Activated CD8-positive, alpha-beta T cell treated with anti-CD3 and anti-CD28 coated beads, Interleukin-2, amount 10 ng/mL, durations not matched to agents 7 days and 5 days (primary cell): Measurements from ENCODE around the gene SERINC3. TPM values are rescaled to one million over a fixed set of nuclear protein-coding genes. Genes with fewer than 3 reads are reported as not detected.

Experiments used
- ATAC-seq: fragments of 150-1000 bp; cut with Tn5 transposase; one replicate; pipeline ENCODE4 v1.10.0; 2021; ENCODE audit warnings: moderate library complexity
- CTCF ChIA-PET: fragments of 350-600 bp; sonication (Branson Sonifier 250); formaldehyde crosslinking; loops from one replicate; lab custom pipeline; 2021; ENCODE audit warnings: antibody characterized with exemption; lab: Charles Lee
- POLR2A ChIA-PET: fragments of 350-600 bp; sonication (Branson Sonifier 250); formaldehyde crosslinking; loops from one replicate; lab custom pipeline; 2021; ENCODE audit warnings: antibody characterized with exemption; lab: Charles Lee
- DNase-seq: peaks from one replicate; pipeline ENCODE4 v3.0.0-alpha.2; 2020
- H3K27ac Mint-ChIP-seq: one replicate; pipeline ENCODE4 v1.8.0; 2021; ENCODE audit warnings: mild to moderate bottlenecking, mixed read lengths
- H3K27me3 Mint-ChIP-seq: one replicate; pipeline ENCODE4 v1.8.0; 2021; ENCODE audit warnings: low read depth, mixed read lengths
- H3K36me3 Mint-ChIP-seq: one replicate; pipeline ENCODE4 v1.8.0; 2021; ENCODE audit warnings: low read depth, mixed read lengths
- H3K4me1 Mint-ChIP-seq: one replicate; pipeline ENCODE4 v1.8.0; 2021; ENCODE audit warnings: low read depth, mixed read lengths
- H3K4me3 Mint-ChIP-seq: one replicate; pipeline ENCODE4 v1.8.0; 2021; ENCODE audit warnings: mild to moderate bottlenecking, mixed read lengths
- H3K9me3 Mint-ChIP-seq: one replicate; pipeline ENCODE4 v1.8.0; 2022; ENCODE audit warnings: mixed read lengths; ENCODE audit not compliant: insufficient read depth
- total RNA-seq, 2 experiments: library from RNA; stranded (reverse); gene quantifications; one replicate each; pipeline ENCODE4 v1.2.3, GENCODE V29; 2021

Gene SERINC3
- total RNA-seq, 2 experiments from 2014 or later, result 56.3 to 57.8 TPM

DNA sequence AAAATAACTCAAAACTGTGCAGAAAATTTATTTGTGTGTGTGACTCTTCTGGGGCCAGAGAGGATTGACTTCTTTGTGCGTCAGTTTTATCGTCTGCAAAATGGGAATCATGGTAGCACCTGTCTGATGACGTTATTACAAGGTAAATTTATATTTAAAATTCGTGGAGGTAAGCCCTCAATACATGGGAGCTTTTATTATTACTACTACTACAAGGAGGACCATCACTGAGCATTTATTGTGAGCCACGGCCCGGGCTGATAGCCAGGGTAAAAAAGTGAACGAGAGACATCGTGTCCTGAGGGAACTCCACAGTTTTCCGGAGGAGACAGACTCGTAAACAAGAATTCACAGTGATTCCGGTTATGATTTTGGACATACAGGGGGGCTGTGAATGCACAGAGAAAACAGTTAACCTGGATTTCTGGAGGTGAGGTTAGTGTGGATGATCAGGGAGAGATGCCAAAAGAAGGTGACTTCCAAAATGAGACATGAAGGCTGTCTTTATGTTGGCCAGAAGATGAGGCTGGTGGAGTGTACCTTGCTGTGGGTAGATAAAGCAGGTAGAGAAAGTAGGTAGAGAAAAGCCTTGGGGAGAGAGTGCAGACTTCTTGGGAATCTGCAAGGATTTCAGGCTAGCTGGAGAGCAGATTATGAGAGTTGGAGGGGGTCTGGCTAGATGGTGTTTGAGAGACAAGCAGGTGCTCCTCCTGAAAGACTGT is 10.6 kb upstream of the SERINC3 start:
- DNase-seq (no peak), ATAC-seq (peak; percentile 4)
- Mint-ChIP-seq H3K9me3 (no peaks in the 10 kb centered on the region), H3K36me3 (no peaks in the 10 kb centered on the region), H3K4me1 (peaks cover 8% of the 10 kb centered on the region), H3K4me3 (no peak overlapping the region), H3K27me3 (peaks cover 7% of the 10 kb centered on the region), H3K27ac (no peak overlapping the region)
- ChIA-PET CTCF (no interaction called here), POLR2A (no interaction called here)

DNA sequence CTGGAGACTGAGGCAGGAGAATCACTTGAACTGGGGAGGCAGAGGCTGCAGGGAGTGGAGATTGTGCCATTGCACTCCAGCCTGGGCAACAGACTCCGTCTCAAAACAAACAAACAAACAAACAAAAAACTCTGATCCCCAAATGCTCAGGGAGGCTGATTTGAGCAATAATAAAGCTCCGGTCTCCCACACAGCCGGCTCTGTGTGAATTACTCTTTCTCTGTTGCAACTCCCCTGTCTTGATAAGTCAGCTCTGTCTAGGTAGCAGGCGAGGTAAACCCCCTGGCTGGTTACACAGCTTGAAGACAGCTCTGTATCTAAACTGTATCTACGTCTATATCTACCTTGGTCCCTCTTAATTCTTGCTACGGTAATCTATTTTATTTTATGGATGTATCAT is 6.4 kb upstream of the SERINC3 start:
- H3K27ac Mint-ChIP-seq, result no peak overlapping the region
- peaks cover 3% of the 10 kb centered on the region for H3K27me3 Mint-ChIP-seq
- CTCF ChIA-PET, result no interaction called here

DNA sequence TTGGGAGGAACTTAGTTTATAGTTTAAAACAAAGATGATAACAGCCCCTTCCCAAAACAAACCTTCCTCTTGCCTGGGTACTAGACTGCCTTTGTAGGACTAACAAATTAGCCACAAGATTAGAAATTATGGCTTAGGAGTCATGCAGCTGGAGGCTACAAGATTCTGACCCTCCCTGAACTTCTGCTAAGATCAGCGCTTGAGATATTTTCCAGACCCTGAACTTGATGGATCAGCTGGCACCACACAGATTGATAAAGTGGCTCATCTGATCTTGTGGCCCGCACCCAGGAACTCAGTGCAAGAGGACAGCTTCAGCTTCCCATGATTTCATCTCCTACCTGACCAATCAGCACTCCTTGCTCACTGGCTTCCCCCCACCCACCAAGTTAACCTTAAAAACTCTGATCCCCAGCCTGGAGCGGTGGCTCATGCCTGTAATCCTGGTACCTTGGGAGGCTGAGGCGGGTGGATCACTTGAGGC is 5.9 kb upstream of the SERINC3 start:
- Mint-ChIP-seq H3K9me3 (no peaks in the 10 kb centered on the region), H3K27me3 (peaks cover 3% of the 10 kb centered on the region), H3K27ac (no peak overlapping the region), H3K4me1 (peaks cover 13% of the 10 kb centered on the region), H3K4me3 (no peak overlapping the region), H3K36me3 (no peaks in the 10 kb centered on the region)
- ATAC-seq (no peak), DNase-seq (no peak)
- ChIA-PET CTCF (interaction anchor here (2.3 kb wide), 1 partner anchor 82 kb away, joined by 8 read pairs; no protein-coding TSS in a partner anchor), POLR2A (no interaction called here)

More for the DNA sequence above, 6.4 kb upstream of the SERINC3 start:
- Mint-ChIP-seq H3K9me3 (no peaks in the 10 kb centered on the region), H3K36me3 (no peaks in the 10 kb centered on the region), H3K4me1 (peaks cover 8% of the 10 kb centered on the region), H3K4me3 (no peak overlapping the region)
- DNase-seq (no peak), ATAC-seq (no peak)
- POLR2A ChIA-PET, result no interaction called here

DNA sequence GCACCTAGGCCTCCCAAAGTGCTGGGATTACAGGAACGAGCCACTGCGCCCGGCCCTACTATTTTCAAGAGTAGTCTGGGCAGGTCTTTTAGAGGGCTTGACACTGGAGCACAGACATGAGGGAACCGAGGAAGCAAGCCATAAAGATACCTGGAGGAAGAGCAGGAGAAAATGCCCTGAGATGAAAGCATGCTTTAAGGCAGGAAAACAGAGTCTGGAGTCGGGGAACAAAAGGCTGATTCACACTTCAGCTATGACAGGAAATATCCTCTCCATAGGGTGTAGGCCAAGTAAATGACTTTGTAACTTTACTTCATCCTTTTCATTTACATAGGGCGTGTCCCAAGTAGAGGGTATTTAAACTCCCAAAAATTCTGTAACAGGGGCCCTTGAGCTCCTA is 4.3 kb upstream of the SERINC3 start:
- Mint-ChIP-seq H3K4me3 (no peak overlapping the region), H3K9me3 (no peaks in the 10 kb centered on the region), H3K27me3 (no peaks in the 10 kb centered on the region), H3K36me3 (no peaks in the 10 kb centered on the region), H3K4me1 (peaks cover 19% of the 10 kb centered on the region), H3K27ac (no peak overlapping the region)
- ChIA-PET CTCF (interaction anchor here (2.3 kb wide), 1 partner anchor 84 kb away, joined by 8 read pairs; no protein-coding TSS in a partner anchor), POLR2A (interaction anchor here (0.6 kb wide), 1 partner anchor 51 kb away, joined by 3 read pairs; no protein-coding TSS in a partner anchor)
- ATAC-seq (no peak), DNase-seq (no peak)

DNA sequence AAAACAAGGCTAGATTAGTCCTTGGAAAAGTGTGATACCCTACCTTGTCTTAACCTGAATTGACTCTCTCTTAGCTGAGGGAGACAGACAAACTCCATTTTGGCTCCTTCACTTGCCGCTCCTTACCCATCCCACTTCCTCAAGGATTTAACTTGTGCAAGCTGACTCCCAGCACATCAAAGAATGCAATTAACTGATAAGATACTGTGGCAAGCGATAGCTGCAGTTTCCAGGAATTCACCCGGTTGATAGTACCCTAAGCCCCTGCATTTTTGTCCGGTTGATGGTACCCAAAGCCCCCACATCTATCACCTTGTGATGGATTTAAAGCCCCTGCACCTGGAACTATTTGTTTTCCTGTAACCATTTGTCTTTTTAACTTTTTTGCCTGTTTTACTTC is 1.9 kb upstream of the SERINC3 start:
- no peak overlapping the region for H3K27ac Mint-ChIP-seq
- no peak overlapping the region for H3K4me3 Mint-ChIP-seq
- H3K4me1 Mint-ChIP-seq, result peaks cover 34% of the 10 kb centered on the region
- ATAC-seq, result no peak
- H3K36me3 Mint-ChIP-seq, result peaks cover 8% of the 10 kb centered on the region
- DNase-seq, result no peak
- CTCF ChIA-PET, result interaction anchor here (2.0 to 2.1 kb wide), 2 partner anchors 87 to 160 kb away, joined by 6 to 9 read pairs; no protein-coding TSS in a partner anchor
- no peaks in the 10 kb centered on the region for H3K27me3 Mint-ChIP-seq
- no peaks in the 10 kb centered on the region for H3K9me3 Mint-ChIP-seq
- POLR2A ChIA-PET, result no interaction called here

DNA sequence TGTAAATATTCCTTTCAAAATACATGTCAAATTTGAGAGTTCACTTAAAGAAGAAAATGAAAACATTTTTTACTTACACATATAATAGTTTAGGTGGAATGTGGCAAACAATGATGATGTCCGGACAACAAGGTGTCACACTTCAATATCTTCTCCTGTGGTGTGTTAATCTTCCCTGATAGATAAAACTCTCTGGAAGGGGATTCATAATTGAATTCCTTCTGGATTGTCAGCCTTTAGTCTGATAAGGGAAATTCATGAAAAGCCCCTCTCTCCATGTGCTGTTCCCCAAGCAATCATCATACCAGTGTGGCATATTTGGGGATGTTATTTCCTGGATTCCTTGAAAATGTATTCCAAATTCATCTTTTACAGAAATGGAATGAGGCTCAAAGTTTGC is 971 bp upstream of the SERINC3 start:
- no peak overlapping the region for H3K4me3 Mint-ChIP-seq

DNA sequence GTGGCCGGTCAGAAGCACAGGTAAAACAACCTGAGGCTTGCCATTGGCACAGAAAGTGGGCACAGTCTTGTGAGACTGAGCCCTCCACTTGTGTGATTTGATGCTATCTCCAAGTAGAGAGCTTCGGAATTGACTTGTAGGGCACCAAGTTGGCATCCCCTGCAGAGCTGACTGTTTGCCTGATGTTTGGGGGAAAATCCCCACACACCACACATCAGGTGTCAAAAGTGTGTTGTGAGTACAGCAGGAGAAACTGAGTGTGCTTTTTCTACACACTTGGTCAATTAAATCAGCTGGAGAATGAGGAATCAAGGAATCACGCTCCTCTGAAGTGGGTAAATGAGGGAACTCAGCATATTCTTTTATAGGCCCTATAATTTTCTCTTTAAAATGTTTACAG is 989 bp downstream of the SERINC3 start:
- Mint-ChIP-seq H3K4me3 (peak overlapping the region; percentile 80), H3K9me3 (no peaks in the 10 kb centered on the region), H3K27me3 (no peaks in the 10 kb centered on the region), H3K27ac (peak overlapping the region; percentile 89), H3K36me3 (peaks cover 8% of the 10 kb centered on the region), H3K4me1 (peaks cover 38% of the 10 kb centered on the region)
- no peak for DNase-seq
- CTCF ChIA-PET, result interaction anchor here (1.0 to 1.7 kb wide), 11 partner anchors 14 to 303 kb away, joined by 3 to 7 read pairs (median 4); no protein-coding TSS in a partner anchor
- no peak for ATAC-seq
- POLR2A ChIA-PET, result interaction anchor here (0.8 to 1.4 kb wide), 6 partner anchors 11 to 147 kb away, joined by 3 to 6 read pairs (median 4); no protein-coding TSS in a partner anchor

More for the DNA sequence above, 971 bp upstream of the SERINC3 start:
- Mint-ChIP-seq H3K36me3 (peaks cover 8% of the 10 kb centered on the region), H3K4me1 (peaks cover 37% of the 10 kb centered on the region), H3K9me3 (no peaks in the 10 kb centered on the region), H3K27me3 (no peaks in the 10 kb centered on the region), H3K27ac (no peak overlapping the region)
- CTCF ChIA-PET, result interaction anchor here (1.7 to 2.1 kb wide), 3 partner anchors 87 to 305 kb away, joined by 6 to 9 read pairs (median 7); no protein-coding TSS in a partner anchor
- POLR2A ChIA-PET, result no interaction called here
- no peak for DNase-seq
- ATAC-seq, result no peak

DNA sequence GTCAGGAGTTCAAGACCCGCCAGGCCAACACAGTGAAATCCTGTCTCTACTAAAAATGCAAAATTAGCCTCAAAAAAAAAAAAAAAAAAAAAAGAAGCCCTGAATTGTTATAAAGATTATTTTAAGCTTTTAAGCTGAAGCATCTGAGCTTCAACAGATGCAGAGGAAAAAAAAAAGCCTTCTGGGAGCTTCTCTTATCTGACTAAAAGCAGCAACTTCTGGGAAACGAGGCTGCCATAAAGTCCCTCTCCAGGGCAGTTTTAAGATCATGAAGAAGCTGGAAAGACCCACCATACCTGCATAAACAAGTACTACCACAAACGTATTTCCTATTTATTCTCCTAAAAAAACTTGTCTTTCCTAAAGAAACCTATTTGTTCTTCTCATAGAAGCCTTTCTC is 3.6 kb downstream of the SERINC3 start:
- no peaks in the 10 kb centered on the region for H3K27me3 Mint-ChIP-seq
- POLR2A ChIA-PET, result no interaction called here
- peaks cover 13% of the 10 kb centered on the region for H3K36me3 Mint-ChIP-seq
- no peak overlapping the region for H3K4me3 Mint-ChIP-seq
- peaks cover 50% of the 10 kb centered on the region for H3K4me1 Mint-ChIP-seq
- ATAC-seq (no peak), DNase-seq (no peak)
- no peak overlapping the region for H3K27ac Mint-ChIP-seq
- CTCF ChIA-PET, result interaction anchor here (0.8 kb wide), 1 partner anchor 92 kb away, joined by 4 read pairs; no protein-coding TSS in a partner anchor
- no peaks in the 10 kb centered on the region for H3K9me3 Mint-ChIP-seq

DNA sequence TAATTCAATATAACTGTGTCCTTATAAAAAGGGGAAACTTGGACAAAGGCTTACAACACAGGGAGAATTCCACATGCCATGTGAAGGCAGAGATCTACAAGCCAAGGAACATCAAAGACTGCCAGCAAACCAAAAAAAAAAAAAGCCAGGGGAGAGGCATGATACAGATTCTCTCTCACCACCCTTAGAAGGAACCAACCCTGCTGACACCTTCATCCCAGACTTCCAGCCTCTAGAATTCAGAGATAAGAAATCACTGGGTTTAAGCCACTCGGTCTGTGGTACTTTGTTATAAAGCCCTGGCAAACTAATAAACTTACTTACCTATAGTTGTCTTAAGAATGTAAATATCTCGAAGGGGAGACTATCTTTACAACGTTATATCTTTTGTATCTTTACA is 4.4 kb downstream of the SERINC3 start:
- Mint-ChIP-seq H3K27ac (no peak overlapping the region), H3K4me1 (peaks cover 46% of the 10 kb centered on the region), H3K9me3 (no peaks in the 10 kb centered on the region), H3K27me3 (no peaks in the 10 kb centered on the region), H3K36me3 (peaks cover 19% of the 10 kb centered on the region), H3K4me3 (no peak overlapping the region)
- ChIA-PET CTCF (interaction anchor here (0.9 kb wide), 1 partner anchor 215 kb away, joined by 3 read pairs; no protein-coding TSS in a partner anchor), POLR2A (interaction anchor here (0.8 kb wide), 1 partner anchor 11 kb away, joined by 3 read pairs; no protein-coding TSS in a partner anchor)
- no peak for ATAC-seq
- DNase-seq, result no peak

DNA sequence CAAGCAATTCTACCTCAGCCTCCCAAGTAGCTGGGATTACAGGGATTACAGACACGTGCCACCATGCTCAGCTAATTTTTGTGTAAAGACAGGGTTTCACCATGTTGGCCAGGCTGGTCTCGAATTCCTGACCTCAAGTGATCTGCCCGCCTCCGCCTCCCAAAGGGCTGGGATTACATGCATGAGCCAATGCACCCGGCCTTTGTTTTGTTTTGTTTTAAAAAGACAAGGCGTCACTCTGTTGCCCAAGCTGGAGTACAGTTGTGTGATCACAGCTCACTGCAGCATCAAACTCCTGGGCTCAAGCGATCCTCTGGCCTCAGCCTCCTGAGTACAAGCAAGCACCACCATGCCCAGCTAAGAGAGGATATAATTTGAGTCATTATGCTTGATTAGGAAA is 5.4 kb downstream of the SERINC3 start:
- H3K27ac Mint-ChIP-seq, result no peak overlapping the region
- no peak for ATAC-seq
- H3K36me3 Mint-ChIP-seq, result peaks cover 19% of the 10 kb centered on the region
- H3K27me3 Mint-ChIP-seq, result no peaks in the 10 kb centered on the region
- no peak for DNase-seq
- ChIA-PET POLR2A (no interaction called here), CTCF (interaction anchor here (0.9 kb wide), 1 partner anchor 216 kb away, joined by 3 read pairs; no protein-coding TSS in a partner anchor)
- peaks cover 40% of the 10 kb centered on the region for H3K4me1 Mint-ChIP-seq
- H3K4me3 Mint-ChIP-seq, result no peak overlapping the region
- H3K9me3 Mint-ChIP-seq, result no peaks in the 10 kb centered on the region

DNA sequence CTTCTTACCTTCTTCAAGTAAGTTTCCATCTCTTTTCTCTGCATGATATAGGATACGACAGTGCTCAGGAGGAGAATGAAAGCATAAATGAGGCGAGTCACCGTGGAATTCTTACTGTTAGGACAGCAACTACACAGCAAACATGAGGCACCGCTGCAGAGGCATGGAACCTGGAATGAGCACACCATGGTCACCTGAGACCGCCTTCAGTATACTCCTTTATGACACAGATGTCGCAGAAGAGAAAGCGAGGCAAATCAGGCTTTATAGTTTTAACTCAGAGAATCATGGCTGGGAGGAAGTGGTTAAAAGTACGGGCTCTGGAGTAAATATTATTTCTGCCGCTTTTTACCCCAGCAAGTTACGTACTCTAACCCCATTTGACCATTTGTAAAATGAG is 8.0 kb downstream of the SERINC3 start:
- no peaks in the 10 kb centered on the region for H3K27me3 Mint-ChIP-seq
- ChIA-PET POLR2A (no interaction called here), CTCF (interaction anchor here (1.6 kb wide), 1 partner anchor 96 kb away, joined by 3 read pairs; no protein-coding TSS in a partner anchor)
- H3K9me3 Mint-ChIP-seq, result no peaks in the 10 kb centered on the region
- peaks cover 20% of the 10 kb centered on the region for H3K4me1 Mint-ChIP-seq
- H3K27ac Mint-ChIP-seq, result no peak overlapping the region
- H3K4me3 Mint-ChIP-seq, result no peak overlapping the region
- peaks cover 25% of the 10 kb centered on the region for H3K36me3 Mint-ChIP-seq
- ATAC-seq, result no peak
- no peak for DNase-seq

DNA sequence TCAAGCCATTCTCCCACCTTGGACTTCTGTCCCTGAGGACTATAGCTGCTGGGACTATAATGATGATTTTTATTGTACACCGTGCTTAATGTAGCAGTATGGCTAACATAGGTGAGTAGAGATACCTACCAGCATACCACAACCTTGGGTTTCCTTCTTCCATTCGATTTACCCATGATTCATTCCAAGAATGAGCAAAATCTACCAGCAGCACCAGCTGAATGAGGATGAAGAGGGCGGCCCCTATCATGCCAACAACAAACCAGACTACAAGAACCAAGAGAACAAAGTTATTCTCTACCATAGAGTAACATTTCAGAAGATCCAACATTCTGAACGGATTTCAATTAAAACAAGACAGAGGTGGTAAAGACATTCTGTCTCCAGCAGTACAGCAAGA is 12.1 kb downstream of the SERINC3 start:
- ATAC-seq (no peak), DNase-seq (no peak)
- no peak overlapping the region for H3K4me3 Mint-ChIP-seq
- peaks cover 41% of the 10 kb centered on the region for H3K36me3 Mint-ChIP-seq
- H3K9me3 Mint-ChIP-seq, result no peaks in the 10 kb centered on the region
- POLR2A ChIA-PET, result interaction anchor here (1.2 kb wide), 1 partner anchor 11 kb away, joined by 3 read pairs; no protein-coding TSS in a partner anchor
- no peaks in the 10 kb centered on the region for H3K27me3 Mint-ChIP-seq
- CTCF ChIA-PET, result no interaction called here
- no peak overlapping the region for H3K27ac Mint-ChIP-seq
- H3K4me1 Mint-ChIP-seq, result peaks cover 13% of the 10 kb centered on the region
